Measurements from ENCODE around the gene SAT1. TPM values are rescaled to one million over a fixed set of nuclear protein-coding genes. Genes with fewer than 3 reads are reported as not detected.
A peak's percentile ranks its signal among the peaks of the same experiment; 100 is the strongest.

SAT1 gene
- total RNA-seq, 4 donors from 2014 or later, result 183 to 212 (median 195) TPM

DNA sequence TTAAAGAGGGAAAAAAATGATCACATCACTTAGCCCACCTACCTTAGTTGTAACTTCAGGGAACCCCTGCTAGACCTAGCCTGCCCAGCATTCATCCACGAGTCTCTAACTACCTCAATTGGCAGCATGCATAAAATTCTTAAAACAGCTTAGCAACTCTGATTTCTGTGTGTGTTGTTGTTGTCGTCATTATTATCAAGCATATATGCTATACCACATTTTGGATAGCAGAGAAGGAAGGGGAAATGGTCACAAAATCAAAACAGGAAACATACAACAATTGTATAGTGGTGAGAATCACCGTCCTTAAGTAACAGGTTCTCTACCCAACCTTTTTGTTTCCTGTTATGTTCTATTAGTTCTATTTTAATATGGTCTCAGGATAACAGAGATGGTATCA, 37.2 kb upstream of the SAT1 start:
- TF ChIP-seq CTCF (IDR thresholded peaks at IDR 0.05) (no peak), POLR2A (IDR thresholded peaks at IDR 0.05) (no peak)
- DNase-seq (ENCODE audit: low spot score in 2 of 2), result no peak
- no peak overlapping the region for H3K4me3 ChIP-seq (ENCODE audit: low read depth, poor library complexity, severe bottlenecking)
- 45 to 58% methylated on average over 3 of the region's 3 CpGs for WGBS, 2 donors
- intact Hi-C loops (cut with DNase I; ENCODE audit: low total_unique reads), result no loop called here

- H3K4me3 ChIP-seq (ENCODE audit: low read depth, poor library complexity, severe bottlenecking), result no peak overlapping the region
- peak in 1 of 2 donors; percentile 25 for DNase-seq (ENCODE audit: low spot score in 2 of 2)
- 81 to 82% methylated on average over 2 to 4 of the region's 4 CpGs for WGBS, 2 donors
- intact Hi-C loops (cut with DNase I; ENCODE audit: low total_unique reads), result no loop called here
- TF ChIP-seq POLR2A (IDR thresholded peaks at IDR 0.05), result no peak
- no peak for TF ChIP-seq CTCF (IDR thresholded peaks at IDR 0.05)
These were observed 33.8 kb upstream of the SAT1 start for GRCh38 chrX:23749129-23749528.

DNA sequence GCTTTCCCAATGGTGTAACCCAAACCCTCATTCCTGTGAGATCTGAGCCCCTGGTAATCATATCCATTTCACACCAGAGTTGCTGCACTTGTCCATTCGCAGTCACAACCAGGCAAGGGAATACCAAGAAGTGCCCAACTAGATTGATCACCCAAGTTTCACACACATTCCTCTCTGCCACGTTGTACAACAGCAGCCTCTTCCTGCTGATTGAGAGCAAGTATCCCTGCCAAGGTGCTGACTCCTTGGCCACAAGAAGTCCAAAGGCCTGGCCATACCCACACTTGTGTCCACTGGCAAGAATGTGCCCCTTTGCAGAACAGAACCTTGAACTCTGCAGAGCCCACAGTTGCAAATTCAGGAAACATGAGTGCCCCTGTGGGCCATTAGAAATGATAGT, 33.4 kb upstream of the SAT1 start:
- H3K4me3 ChIP-seq (ENCODE audit: low read depth, poor library complexity, severe bottlenecking), result no peak overlapping the region
- no peak for TF ChIP-seq POLR2A (IDR thresholded peaks at IDR 0.05)
- no peak for TF ChIP-seq CTCF (IDR thresholded peaks at IDR 0.05)
- peak in 1 of 2 donors; percentile 23 for DNase-seq (ENCODE audit: low spot score in 2 of 2)
- intact Hi-C loops (cut with DNase I; ENCODE audit: low total_unique reads), result no loop called here
- 68 to 75% methylated on average over 2 of the region's 2 CpGs for WGBS, 2 donors

DNA sequence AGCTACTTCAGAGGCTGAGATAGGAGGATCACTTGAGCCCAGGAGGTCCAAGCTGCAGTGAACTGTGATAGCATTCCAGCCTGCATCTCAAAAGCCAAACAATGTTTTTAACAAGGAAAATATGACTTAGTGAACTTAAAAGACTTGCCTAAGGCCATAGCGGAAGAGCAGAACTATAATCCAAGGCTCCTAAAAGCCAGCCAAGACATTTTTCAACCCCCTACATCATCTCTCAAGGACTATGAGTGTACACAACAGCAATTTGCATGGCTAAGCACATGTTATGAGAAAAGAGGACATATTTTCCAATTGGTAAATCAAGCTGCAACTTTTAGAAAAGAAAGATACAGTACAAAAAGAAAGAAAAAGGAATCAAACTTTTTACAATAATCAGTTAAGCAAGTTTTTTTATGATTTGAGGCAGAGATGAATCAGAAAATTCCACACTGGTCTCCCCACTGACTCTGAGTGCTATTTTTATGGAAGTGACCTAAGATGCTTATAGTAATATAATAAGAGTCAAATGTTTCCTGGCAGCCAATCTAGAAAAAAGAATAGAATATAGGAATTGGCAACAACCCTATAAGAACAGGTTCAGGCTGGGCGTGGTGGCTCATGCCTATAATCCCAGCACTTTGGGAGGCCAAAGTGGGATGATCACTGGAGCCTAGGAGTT, 30.1 kb upstream of the SAT1 start:
- intact Hi-C loops (cut with DNase I; ENCODE audit: low total_unique reads), result no loop called here
- no peak for DNase-seq (ENCODE audit: low spot score in 2 of 2)
- TF ChIP-seq CTCF (IDR thresholded peaks at IDR 0.05) (no peak), POLR2A (IDR thresholded peaks at IDR 0.05) (no peak)
- 12 to 50% methylated on average over 2 of the region's 2 CpGs for WGBS, 2 donors
- no peak overlapping the region for H3K4me3 ChIP-seq (ENCODE audit: low read depth, poor library complexity, severe bottlenecking)

DNA sequence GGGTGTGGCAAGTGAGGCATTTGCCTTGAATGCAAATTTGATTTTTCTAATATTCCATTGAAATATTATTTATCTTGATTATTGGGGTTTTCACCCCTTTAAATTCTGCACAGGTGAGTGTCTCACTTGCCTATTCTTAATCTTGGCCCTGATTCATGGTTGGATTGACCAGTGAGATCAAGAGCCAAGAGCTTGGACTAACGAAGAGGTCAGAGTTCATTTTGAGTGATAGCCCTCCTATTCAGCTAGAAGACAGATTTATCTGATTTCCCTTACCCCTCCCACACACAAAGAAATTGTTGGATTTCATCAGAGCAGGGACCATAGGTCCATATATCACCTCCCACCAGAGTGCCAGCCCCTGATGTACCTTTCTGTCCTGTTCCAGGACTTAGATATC, 28.3 kb upstream of the SAT1 start:
- intact Hi-C loops (cut with DNase I; ENCODE audit: low total_unique reads), result no loop called here
- TF ChIP-seq POLR2A (IDR thresholded peaks at IDR 0.05), result no peak
- TF ChIP-seq CTCF (IDR thresholded peaks at IDR 0.05), result no peak
- DNase-seq (ENCODE audit: low spot score in 2 of 2), result no peak
- no peak overlapping the region for H3K4me3 ChIP-seq (ENCODE audit: low read depth, poor library complexity, severe bottlenecking)
- 75 to 88% methylated on average over 1 of the region's 1 CpG for WGBS, 2 donors

GRCh38 chrX:23756165-23756564, 26.8 kb upstream of the SAT1 start:
- intact Hi-C loops (cut with DNase I; ENCODE audit: low total_unique reads), result no loop called here
- H3K4me3 ChIP-seq (ENCODE audit: low read depth, poor library complexity, severe bottlenecking), result no peak overlapping the region
- 4 to 8% methylated on average over 4 of the region's 4 CpGs for WGBS, 2 donors
- DNase-seq (ENCODE audit: low spot score in 2 of 2), result peak; percentile 17 to 86
- no peak for TF ChIP-seq POLR2A (IDR thresholded peaks at IDR 0.05)
- no peak for TF ChIP-seq CTCF (IDR thresholded peaks at IDR 0.05)
